Neural progenitor cell (in vitro differentiated cells): ENCODE data around the gene UPK2. TPM values are rescaled to one million over a fixed set of nuclear protein-coding genes. Genes with fewer than 3 reads are reported as not detected.

Source experiments
- DNase-seq: peaks from one replicate; pipeline ENCODE4 v3.0.0-alpha.2; 2016; ENCODE audit warnings: low spot score
- H2AFZ ChIP-seq: fragments of 200-600 bp; sonication (generic); replicated peaks from 2 replicates; pipeline ENCODE4 v1.6.1; 2016; ENCODE audit warnings: antibody characterized with exemption
- H3F3A ChIP-seq: fragments of 200-600 bp; sonication (generic); 2 replicates; pipeline ENCODE4 v1.6.1; 2016; ENCODE audit warnings: antibody characterized with exemption, low read depth
- H3K27ac ChIP-seq: fragments of 200-600 bp; sonication (generic); 2 replicates; pipeline ENCODE4 v1.5.1; 2016; ENCODE audit warnings: mild to moderate bottlenecking
- H3K27me3 ChIP-seq: fragments of 200-600 bp; sonication (generic); 2 replicates; pipeline ENCODE4 v1.6.1; 2016; ENCODE audit warnings: mild to moderate bottlenecking, moderate library complexity
- H3K36me3 ChIP-seq: fragments of 200-600 bp; sonication (generic); 2 replicates; pipeline ENCODE4 v1.5.1; 2016
- H3K4me1 ChIP-seq: fragments of 200-600 bp; sonication (generic); 2 replicates; pipeline ENCODE4 v1.6.1; 2016; ENCODE audit warnings: mixed run types
- H3K4me2 ChIP-seq: fragments of 200-600 bp; sonication (generic); 2 replicates; pipeline ENCODE4 v1.6.1; 2016
- H3K4me3 ChIP-seq: fragments of 200-600 bp; sonication (generic); 2 replicates; pipeline ENCODE4 v1.5.1; 2016
- H3K79me2 ChIP-seq: fragments of 200-600 bp; sonication (generic); 2 replicates; pipeline ENCODE4 v1.6.1; 2016; ENCODE audit warnings: low read depth
- H3K9ac ChIP-seq: fragments of 200-600 bp; sonication (generic); 2 replicates; pipeline ENCODE4 v1.6.1; 2016
- H3K9me3 ChIP-seq: fragments of 200-600 bp; sonication (generic); 2 replicates; pipeline ENCODE4 v1.5.1; 2016; ENCODE audit warnings: low read depth
- H4K20me1 ChIP-seq: fragments of 200-600 bp; sonication (generic); 2 replicates; pipeline ENCODE4 v1.6.1; 2016; ENCODE audit warnings: low read depth
- H3K27ac Mint-ChIP-seq: 3 replicates; pipeline ENCODE4 v1.8.0; 2021; ENCODE audit warnings: mixed read lengths
- H3K27me3 Mint-ChIP-seq: 2 replicates; pipeline ENCODE4 v1.8.0; 2022; ENCODE audit warnings: low read depth, mild to moderate bottlenecking, inconsistent platforms, moderate library complexity, mixed read lengths; ENCODE audit not compliant: insufficient read depth
- H3K36me3 Mint-ChIP-seq: 3 replicates; pipeline ENCODE4 v1.8.0; 2021; ENCODE audit warnings: mixed read lengths
- H3K4me1 Mint-ChIP-seq: 3 replicates; pipeline ENCODE4 v1.8.0; 2021; ENCODE audit warnings: mixed read lengths
- H3K4me3 Mint-ChIP-seq: 3 replicates; pipeline ENCODE4 v1.8.0; 2021; ENCODE audit warnings: mild to moderate bottlenecking, moderate library complexity, mixed read lengths
- H3K9me3 Mint-ChIP-seq: 3 replicates; pipeline ENCODE4 v1.8.0; 2020; ENCODE audit warnings: mixed read lengths
- EZH2 ChIP-seq: fragments of 200-600 bp; sonication (generic); IDR thresholded peaks from 2 replicates; pipeline ENCODE4 v1.6.1; 2017; ENCODE audit warnings: antibody characterized with exemption, mild to moderate bottlenecking, moderate library complexity
- EZH2phosphoT487 ChIP-seq: fragments of 200-600 bp; sonication (generic); IDR thresholded peaks from 2 replicates; pipeline ENCODE4 v1.6.1; 2017; ENCODE audit warnings: antibody characterized with exemption
- total RNA-seq: library from RNA; depleted of rRNA; stranded (reverse); fragments of >200 nt; gene quantifications from 2 replicates; pipeline ENCODE4 v1.2.3, GENCODE V29; 2015; ENCODE audit warnings: low replicate concordance
- TF ChIP-seq, protein P1 (sequence below): fragments of 200-600 bp; sonication (generic); IDR thresholded peaks from 2 replicates; pipeline ENCODE4 v1.5.1; 2017; ENCODE audit warnings: antibody characterized with exemption, mild to moderate bottlenecking

Gene UPK2
- total RNA-seq, 1 donor from 2014 or later: not detected

DNA sequence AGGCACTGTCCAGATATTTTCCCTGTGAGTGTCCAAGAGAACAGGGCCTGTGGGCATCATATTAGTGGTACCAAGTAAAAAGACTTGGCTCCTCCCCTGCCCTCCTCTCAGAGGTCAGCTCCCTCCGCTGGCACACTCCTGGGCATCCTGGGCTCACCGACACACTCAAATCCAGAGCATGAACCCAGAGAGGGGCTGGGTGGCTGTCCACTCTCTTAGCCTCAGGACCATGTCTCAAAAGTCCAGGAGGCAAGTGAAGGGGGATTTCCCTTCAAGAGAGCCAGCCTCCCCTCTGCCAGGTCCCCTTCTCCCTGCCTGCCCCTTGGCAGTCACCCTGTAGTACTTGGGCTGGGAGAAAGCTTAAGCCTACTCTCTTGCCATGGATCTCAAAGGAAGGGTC, 40.7 kb upstream of the UPK2 start:
- peaks cover 91% of the 10 kb centered on the region for H3K79me2 ChIP-seq
- H3K9me3 ChIP-seq: no peaks in the 10 kb centered on the region
- H4K20me1 ChIP-seq: peaks cover 57% of the 10 kb centered on the region
- no peak overlapping the region for H3K4me2 ChIP-seq
- peak overlapping the region; percentile 79 for H3K27ac ChIP-seq
- Mint-ChIP-seq H3K4me1 (peaks cover 87% of the 10 kb centered on the region), H3K27me3 (peaks cover 6% of the 10 kb centered on the region), H3K27ac (no peak overlapping the region), H3K9me3 (no peaks in the 10 kb centered on the region), H3K36me3 (no peaks in the 10 kb centered on the region), H3K4me3 (no peak overlapping the region)
- no peak overlapping the region for H2AFZ ChIP-seq
- no peak overlapping the region for H3K4me3 ChIP-seq
- no peaks in the 10 kb centered on the region for H3K27me3 ChIP-seq
- H3K4me1 ChIP-seq: peaks cover 97% of the 10 kb centered on the region
- H3K9ac ChIP-seq: no peak overlapping the region
- TF ChIP-seq, protein P1, sequence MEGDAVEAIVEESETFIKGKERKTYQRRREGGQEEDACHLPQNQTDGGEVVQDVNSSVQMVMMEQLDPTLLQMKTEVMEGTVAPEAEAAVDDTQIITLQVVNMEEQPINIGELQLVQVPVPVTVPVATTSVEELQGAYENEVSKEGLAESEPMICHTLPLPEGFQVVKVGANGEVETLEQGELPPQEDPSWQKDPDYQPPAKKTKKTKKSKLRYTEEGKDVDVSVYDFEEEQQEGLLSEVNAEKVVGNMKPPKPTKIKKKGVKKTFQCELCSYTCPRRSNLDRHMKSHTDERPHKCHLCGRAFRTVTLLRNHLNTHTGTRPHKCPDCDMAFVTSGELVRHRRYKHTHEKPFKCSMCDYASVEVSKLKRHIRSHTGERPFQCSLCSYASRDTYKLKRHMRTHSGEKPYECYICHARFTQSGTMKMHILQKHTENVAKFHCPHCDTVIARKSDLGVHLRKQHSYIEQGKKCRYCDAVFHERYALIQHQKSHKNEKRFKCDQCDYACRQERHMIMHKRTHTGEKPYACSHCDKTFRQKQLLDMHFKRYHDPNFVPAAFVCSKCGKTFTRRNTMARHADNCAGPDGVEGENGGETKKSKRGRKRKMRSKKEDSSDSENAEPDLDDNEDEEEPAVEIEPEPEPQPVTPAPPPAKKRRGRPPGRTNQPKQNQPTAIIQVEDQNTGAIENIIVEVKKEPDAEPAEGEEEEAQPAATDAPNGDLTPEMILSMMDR: no peak
- TF ChIP-seq EZH2phosphoT487 (no peak), EZH2 (no peak)
- DNase-seq: no peak
- peaks cover 81% of the 10 kb centered on the region for H3F3A ChIP-seq
- no peaks in the 10 kb centered on the region for H3K36me3 ChIP-seq

DNA sequence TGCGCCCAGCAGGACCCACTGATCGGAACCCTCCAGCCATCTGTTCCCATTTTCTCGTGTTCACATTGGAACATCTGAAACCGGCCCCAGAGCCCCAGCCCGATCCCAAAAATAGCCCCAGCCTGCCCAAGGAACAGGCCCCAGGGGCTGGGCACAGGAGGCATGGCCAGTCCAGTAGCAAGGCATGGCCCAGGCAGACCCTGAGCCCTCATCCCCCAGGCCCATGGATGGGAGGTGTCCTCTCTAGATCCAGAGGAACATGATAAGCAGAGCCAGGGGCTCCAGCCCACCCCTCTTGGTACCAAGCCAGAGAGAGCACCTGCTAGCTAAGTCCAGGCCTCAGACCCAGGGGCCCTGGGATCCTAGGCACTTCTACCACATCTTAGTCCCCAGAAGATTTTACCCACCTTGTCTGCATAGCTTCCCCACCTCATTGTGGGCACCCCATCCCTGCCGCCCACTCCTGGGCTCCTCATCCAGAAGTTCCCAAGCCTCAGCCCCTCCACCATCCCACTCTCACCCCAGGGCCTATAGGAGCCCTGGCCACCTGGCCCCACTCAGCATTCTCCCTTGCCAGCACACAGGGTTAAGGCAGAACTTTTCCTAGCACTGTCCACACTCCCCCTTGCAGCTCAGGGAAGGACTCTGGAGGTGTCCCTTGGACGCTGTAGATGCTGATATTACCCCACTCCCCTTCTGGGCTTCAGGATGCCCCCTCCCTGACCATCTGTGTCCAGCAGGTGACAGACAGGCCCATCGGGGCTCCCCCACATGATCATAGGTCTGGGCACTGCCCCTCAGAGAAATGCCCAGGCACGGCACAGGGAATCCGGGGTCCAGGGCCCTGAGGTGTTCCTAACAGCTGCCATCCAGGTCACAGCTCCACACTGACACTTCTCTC, 39.9 kb upstream of the UPK2 start:
- Histone ChIP-seq H3K9me3 (no peaks in the 10 kb centered on the region), H3K4me2 (peak overlapping the region; percentile 99), H3K27me3 (no peaks in the 10 kb centered on the region), H3K4me3 (peak overlapping the region; percentile 18), H3K79me2 (peaks cover 92% of the 10 kb centered on the region), H3K27ac (peak overlapping the region; percentile 79), H2AFZ (no peak overlapping the region), H3K4me1 (peaks cover 98% of the 10 kb centered on the region), H4K20me1 (peaks cover 59% of the 10 kb centered on the region), H3K36me3 (no peaks in the 10 kb centered on the region), H3K9ac (no peak overlapping the region), H3F3A (peaks cover 81% of the 10 kb centered on the region)
- H3K4me1 Mint-ChIP-seq: peaks cover 91% of the 10 kb centered on the region
- H3K27me3 Mint-ChIP-seq: peaks cover 6% of the 10 kb centered on the region
- no peaks in the 10 kb centered on the region for H3K36me3 Mint-ChIP-seq
- no peak for DNase-seq
- TF ChIP-seq, protein P1: no peak
- no peak for TF ChIP-seq EZH2
- no peak for TF ChIP-seq EZH2phosphoT487
- H3K9me3 Mint-ChIP-seq: no peaks in the 10 kb centered on the region
- H3K4me3 Mint-ChIP-seq: peak overlapping the region; percentile 78
- peak overlapping the region; percentile 90 for H3K27ac Mint-ChIP-seq

DNA sequence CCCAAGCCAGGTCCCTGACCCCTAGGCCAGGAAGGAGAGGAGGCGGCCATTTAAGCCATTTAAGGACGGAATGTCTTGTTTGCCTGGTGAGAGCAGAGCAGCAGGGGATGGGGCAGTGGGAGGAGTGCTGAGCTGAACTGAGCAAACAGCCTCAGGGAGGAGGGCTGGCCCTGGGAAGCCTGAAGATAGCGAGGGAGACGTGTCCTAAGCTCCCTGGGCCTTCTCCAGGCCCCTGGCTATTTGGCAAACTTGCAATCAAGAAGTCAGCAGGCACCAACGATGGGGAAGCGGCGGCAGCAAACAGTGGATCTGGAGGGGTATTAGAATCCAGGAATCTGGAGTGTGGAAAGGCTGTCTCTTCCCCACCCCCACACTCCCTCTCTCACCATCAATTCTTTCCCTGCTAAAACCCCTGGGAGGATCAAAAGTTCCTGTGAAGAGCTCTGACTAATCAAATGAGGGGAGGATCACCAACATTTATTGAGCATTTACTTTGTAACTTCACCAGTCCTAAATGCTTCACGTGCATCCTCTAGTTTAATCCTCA, 39.2 kb upstream of the UPK2 start:
- H3K27ac Mint-ChIP-seq: peak overlapping the region; percentile 90
- peaks cover 98% of the 10 kb centered on the region for H3K4me1 ChIP-seq

More for the DNA sequence above, 39.2 kb upstream of the UPK2 start:
- Mint-ChIP-seq H3K36me3 (no peaks in the 10 kb centered on the region), H3K9me3 (no peaks in the 10 kb centered on the region), H3K4me1 (peaks cover 90% of the 10 kb centered on the region), H3K4me3 (peak overlapping the region; percentile 78), H3K27me3 (peaks cover 6% of the 10 kb centered on the region)
- peak overlapping the region; percentile 79 for H3K27ac ChIP-seq
- DNase-seq: peak; percentile 79
- H3K79me2 ChIP-seq: peaks cover 93% of the 10 kb centered on the region
- H3K9me3 ChIP-seq: no peaks in the 10 kb centered on the region
- peak overlapping the region; percentile 18 for H3K4me3 ChIP-seq
- TF ChIP-seq EZH2: no peak
- TF ChIP-seq, protein P1: no peak
- no peak for TF ChIP-seq EZH2phosphoT487
- H2AFZ ChIP-seq: no peak overlapping the region
- H3K9ac ChIP-seq: no peak overlapping the region
- no peaks in the 10 kb centered on the region for H3K36me3 ChIP-seq
- peak overlapping the region; percentile 99 for H3K4me2 ChIP-seq
- peaks cover 81% of the 10 kb centered on the region for H3F3A ChIP-seq
- no peaks in the 10 kb centered on the region for H3K27me3 ChIP-seq
- H4K20me1 ChIP-seq: peaks cover 60% of the 10 kb centered on the region
